HL-60 (cell line): ENCODE data around the gene TMEM151B.

Source experiments
- POLR2AphosphoS5 ChIP-seq: IDR thresholded peaks from 2 replicates; pipeline ENCODE4 v1.6.1; 2012; ENCODE audit warnings: low read depth
- TF ChIP-seq, protein P1 (sequence below): IDR thresholded peaks from 2 replicates; pipeline ENCODE4 v1.6.1; 2012; ENCODE audit warnings: low read depth; ENCODE audit not compliant: insufficient replicate concordance
- TF ChIP-seq, protein P2 (sequence below): IDR thresholded peaks from one replicate; pipeline ENCODE4 v1.5.1; 2011; ENCODE audit warnings: low read length, control low read depth, inconsistent platforms; ENCODE audit not compliant: insufficient read depth

DNA sequence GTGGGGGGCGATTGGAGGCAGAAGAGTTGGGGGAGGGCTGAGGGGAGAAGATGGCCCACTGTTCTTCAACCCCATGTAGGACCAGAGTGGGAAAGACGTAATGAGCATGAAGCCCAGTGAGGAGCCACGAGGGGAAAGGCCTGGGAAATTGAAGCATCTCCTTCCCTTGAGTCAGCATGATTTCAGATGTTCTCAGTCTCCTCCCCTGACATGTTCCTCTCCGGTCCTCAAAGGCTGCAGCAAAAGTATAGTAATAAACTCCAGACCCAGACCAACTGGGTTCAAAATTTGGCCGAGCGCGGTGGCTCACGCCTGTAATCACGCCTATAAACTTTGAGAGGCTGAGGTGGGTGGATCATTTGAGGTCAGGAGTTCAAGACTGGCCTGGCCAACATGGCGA lies 3.0 kb upstream of the TMEM151B start:
- no peak for TF ChIP-seq POLR2AphosphoS5
- TF ChIP-seq, protein P1, sequence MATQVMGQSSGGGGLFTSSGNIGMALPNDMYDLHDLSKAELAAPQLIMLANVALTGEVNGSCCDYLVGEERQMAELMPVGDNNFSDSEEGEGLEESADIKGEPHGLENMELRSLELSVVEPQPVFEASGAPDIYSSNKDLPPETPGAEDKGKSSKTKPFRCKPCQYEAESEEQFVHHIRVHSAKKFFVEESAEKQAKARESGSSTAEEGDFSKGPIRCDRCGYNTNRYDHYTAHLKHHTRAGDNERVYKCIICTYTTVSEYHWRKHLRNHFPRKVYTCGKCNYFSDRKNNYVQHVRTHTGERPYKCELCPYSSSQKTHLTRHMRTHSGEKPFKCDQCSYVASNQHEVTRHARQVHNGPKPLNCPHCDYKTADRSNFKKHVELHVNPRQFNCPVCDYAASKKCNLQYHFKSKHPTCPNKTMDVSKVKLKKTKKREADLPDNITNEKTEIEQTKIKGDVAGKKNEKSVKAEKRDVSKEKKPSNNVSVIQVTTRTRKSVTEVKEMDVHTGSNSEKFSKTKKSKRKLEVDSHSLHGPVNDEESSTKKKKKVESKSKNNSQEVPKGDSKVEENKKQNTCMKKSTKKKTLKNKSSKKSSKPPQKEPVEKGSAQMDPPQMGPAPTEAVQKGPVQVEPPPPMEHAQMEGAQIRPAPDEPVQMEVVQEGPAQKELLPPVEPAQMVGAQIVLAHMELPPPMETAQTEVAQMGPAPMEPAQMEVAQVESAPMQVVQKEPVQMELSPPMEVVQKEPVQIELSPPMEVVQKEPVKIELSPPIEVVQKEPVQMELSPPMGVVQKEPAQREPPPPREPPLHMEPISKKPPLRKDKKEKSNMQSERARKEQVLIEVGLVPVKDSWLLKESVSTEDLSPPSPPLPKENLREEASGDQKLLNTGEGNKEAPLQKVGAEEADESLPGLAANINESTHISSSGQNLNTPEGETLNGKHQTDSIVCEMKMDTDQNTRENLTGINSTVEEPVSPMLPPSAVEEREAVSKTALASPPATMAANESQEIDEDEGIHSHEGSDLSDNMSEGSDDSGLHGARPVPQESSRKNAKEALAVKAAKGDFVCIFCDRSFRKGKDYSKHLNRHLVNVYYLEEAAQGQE, result no peak
- TF ChIP-seq, protein P2, sequence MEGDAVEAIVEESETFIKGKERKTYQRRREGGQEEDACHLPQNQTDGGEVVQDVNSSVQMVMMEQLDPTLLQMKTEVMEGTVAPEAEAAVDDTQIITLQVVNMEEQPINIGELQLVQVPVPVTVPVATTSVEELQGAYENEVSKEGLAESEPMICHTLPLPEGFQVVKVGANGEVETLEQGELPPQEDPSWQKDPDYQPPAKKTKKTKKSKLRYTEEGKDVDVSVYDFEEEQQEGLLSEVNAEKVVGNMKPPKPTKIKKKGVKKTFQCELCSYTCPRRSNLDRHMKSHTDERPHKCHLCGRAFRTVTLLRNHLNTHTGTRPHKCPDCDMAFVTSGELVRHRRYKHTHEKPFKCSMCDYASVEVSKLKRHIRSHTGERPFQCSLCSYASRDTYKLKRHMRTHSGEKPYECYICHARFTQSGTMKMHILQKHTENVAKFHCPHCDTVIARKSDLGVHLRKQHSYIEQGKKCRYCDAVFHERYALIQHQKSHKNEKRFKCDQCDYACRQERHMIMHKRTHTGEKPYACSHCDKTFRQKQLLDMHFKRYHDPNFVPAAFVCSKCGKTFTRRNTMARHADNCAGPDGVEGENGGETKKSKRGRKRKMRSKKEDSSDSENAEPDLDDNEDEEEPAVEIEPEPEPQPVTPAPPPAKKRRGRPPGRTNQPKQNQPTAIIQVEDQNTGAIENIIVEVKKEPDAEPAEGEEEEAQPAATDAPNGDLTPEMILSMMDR, result no peak
